BLaER1 treated with 17β-estradiol and CSF1 and Interleukin-3, amounts not matched to agents 10 nM and 100 nM (cell line): ENCODE measurements around the gene SAMSN1.

Source experiments
- H3K27ac ChIP-seq, 11 experiments: shearing (Covaris generic); formaldehyde crosslinking; 2 replicates each; pipeline ENCODE4 v1.8.1; 2022
- H3K27me3 ChIP-seq, 11 experiments: shearing (Covaris generic); formaldehyde crosslinking; 2 replicates each; pipeline ENCODE4 v1.8.1; 2022
- H3K36me3 ChIP-seq, 11 experiments: shearing (Covaris generic); formaldehyde crosslinking; 2 replicates each; pipeline ENCODE4 v1.8.1; 2022
- H3K4me1 ChIP-seq, 10 experiments: shearing (Covaris generic); formaldehyde crosslinking; 2 replicates each; pipeline ENCODE4 v1.8.1; 2022
- H3K4me2 ChIP-seq, 11 experiments: shearing (Covaris generic); formaldehyde crosslinking; 2 replicates each; pipeline ENCODE4 v1.8.1; 2022
- H3K4me3 ChIP-seq, 10 experiments: shearing (Covaris generic); formaldehyde crosslinking; 2 replicates each; pipeline ENCODE4 v1.8.1; 2022
- H3K9ac ChIP-seq, 11 experiments: shearing (Covaris generic); formaldehyde crosslinking; 2 replicates each; pipeline ENCODE4 v1.8.1; 2022
- H3K9me3 ChIP-seq, 11 experiments: shearing (Covaris generic); formaldehyde crosslinking; replicated peaks in 1 of 11; 2 replicates each; pipeline ENCODE4 v1.8.1; 2022
- H4K20me1 ChIP-seq, 11 experiments: shearing (Covaris generic); formaldehyde crosslinking; 2 replicates each; pipeline ENCODE4 v1.8.1; 2022
- Cebpa-rat ChIP-seq, 11 experiments: shearing (Covaris generic); IDR thresholded peaks; 2 replicates each; pipeline ENCODE4 v1.8.1; 2022

SAMSN1 gene

DNA sequence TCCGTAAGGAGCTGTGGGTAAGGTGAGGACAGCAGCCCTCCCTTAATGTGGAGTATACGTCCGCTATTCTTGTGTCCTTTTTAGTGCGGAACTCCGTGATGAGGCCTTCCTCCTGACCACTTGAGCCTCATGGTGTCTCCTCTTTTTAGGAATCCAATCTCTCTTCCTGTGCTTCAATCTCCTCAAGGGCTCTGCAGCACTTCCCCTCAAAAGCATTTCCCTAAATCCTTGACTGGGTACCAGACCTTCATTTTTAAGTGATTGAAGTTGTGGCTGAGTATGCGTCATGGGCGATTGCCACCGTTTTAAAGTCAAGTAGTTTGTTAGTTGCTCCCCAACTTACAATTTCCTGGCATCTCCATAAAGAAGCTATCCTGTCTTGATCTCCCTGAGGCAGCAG, 62.8 kb downstream of the SAMSN1 start:
- no peak for TF ChIP-seq Cebpa-rat (IDR thresholded peaks at IDR 0.05)
- peak overlapping the region in 5 of 11 experiments; percentile 1 to 84 (median 65); a peak in 8 of 22 replicates for H3K4me2 ChIP-seq
- no peaks in the 10 kb centered on the region for H4K20me1 ChIP-seq
- H3K27ac ChIP-seq: peak overlapping the region in 6 of 11 experiments; percentile 21 to 94 (median 82); a peak in 10 of 22 replicates
- H3K9ac ChIP-seq: peak overlapping the region in 3 of 11 experiments; percentile 19 to 60 (median 39); a peak in 5 of 22 replicates
- H3K27me3 ChIP-seq: no peaks in the 10 kb centered on the region
- peaks cover 0 to 21% (median 4%) of the 10 kb centered on the region in 11 experiments; a peak in 11 of 22 replicates for H3K9me3 ChIP-seq
- H3K36me3 ChIP-seq: peaks cover 0 to 43% (median 0%) of the 10 kb centered on the region in 11 experiments; a peak in 3 of 22 replicates
- H3K4me3 ChIP-seq: no peak overlapping the region; a peak in 1 of 20 replicates
- peaks cover 8 to 92% (median 21%) of the 10 kb centered on the region in 10 experiments for H3K4me1 ChIP-seq

DNA sequence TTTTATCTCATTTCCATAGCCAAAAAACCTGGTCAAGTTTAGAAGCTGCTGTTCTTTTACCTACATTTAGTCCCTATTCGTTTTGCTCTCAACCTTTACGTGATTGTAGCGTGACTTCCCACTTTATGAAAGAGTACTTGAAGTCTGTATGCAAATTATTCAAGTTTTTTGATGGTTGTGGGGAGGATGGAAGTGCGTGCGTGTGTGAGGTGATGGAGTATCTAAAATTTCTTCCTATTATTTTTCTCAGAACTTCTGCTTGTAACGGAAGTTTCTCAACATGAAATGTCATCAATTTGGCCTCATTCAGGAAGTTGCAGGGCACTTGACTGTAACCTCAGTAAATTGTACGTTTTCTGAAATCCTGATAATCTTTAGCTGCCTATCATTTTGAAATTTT, 64.0 kb downstream of the SAMSN1 start:
- H4K20me1 ChIP-seq: no peaks in the 10 kb centered on the region
- 0 out of 20 replicates have a peak overlapping the region, but pooled peaks of 1 of the 10 experiments have one; percentile 6 for H3K4me3 ChIP-seq
- peak overlapping the region; percentile 16 to 88 (median 46); a peak in 20 of 22 replicates for H3K4me2 ChIP-seq
- no peaks in the 10 kb centered on the region for H3K27me3 ChIP-seq
- peaks cover 0 to 36% (median 0%) of the 10 kb centered on the region in 11 experiments; a peak in 3 of 22 replicates for H3K36me3 ChIP-seq
- H3K4me1 ChIP-seq: peaks cover 8 to 92% (median 21%) of the 10 kb centered on the region in 10 experiments
- peaks cover 0 to 21% (median 4%) of the 10 kb centered on the region in 11 experiments; a peak in 11 of 22 replicates for H3K9me3 ChIP-seq
- peak overlapping the region in 3 of 11 experiments; percentile 69 to 82 (median 77); a peak in 6 of 22 replicates for H3K9ac ChIP-seq
- TF ChIP-seq Cebpa-rat (IDR thresholded peaks at IDR 0.05): peak in 2 of 11 experiments; percentile 42 to 51; a peak in 2 of 22 replicates
- H3K27ac ChIP-seq: peak overlapping the region in 9 of 11 experiments; percentile 26 to 94 (median 52); a peak in 16 of 22 replicates

DNA sequence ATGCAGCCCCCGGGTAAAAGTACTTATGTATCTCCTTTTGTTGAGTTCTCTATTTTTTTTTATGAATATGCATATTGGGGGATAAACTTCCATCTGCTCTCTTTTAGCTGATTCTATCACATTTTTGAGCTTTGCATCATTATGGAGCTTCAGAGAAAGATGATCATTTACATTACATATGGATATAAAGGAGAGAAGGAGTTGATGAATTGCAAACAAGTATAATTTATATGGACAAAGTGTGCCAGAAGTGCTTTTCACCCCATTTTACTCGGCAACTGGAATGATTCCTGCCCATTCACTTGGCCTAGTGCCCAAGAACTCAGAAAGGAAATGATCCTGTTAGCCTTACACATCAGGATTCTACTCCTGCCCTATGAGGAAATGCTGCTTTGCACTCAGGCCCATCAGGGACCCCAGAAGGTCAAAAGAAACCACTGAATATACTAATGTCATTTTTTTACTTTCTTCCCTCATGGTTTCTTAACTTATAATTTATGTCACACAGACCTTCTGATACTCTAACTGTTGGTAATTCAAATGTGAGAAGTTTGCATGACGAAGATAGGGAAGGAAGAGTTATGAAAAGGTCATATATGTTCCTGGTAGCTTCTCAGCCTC, 65.6 kb downstream of the SAMSN1 start:
- Histone ChIP-seq H3K36me3 (peaks cover 0 to 23% (median 0%) of the 10 kb centered on the region in 11 experiments; a peak in 3 of 22 replicates), H3K4me3 (no peak overlapping the region), H3K4me1 (peaks cover 8 to 88% (median 21%) of the 10 kb centered on the region in 10 experiments), H3K27me3 (no peaks in the 10 kb centered on the region), H3K9me3 (peaks cover 0 to 21% (median 4%) of the 10 kb centered on the region in 11 experiments; a peak in 11 of 22 replicates), H3K4me2 (peak overlapping the region in 4 of 11 experiments; percentile 60 to 88 (median 74); a peak in 6 of 22 replicates), H4K20me1 (no peaks in the 10 kb centered on the region), H3K27ac (peak overlapping the region in 4 of 11 experiments; percentile 73 to 94 (median 92); a peak in 7 of 22 replicates), H3K9ac (peak overlapping the region in 3 of 11 experiments; percentile 69 to 82 (median 77); a peak in 5 of 22 replicates)
- TF ChIP-seq Cebpa-rat (IDR thresholded peaks at IDR 0.05): no peak

DNA sequence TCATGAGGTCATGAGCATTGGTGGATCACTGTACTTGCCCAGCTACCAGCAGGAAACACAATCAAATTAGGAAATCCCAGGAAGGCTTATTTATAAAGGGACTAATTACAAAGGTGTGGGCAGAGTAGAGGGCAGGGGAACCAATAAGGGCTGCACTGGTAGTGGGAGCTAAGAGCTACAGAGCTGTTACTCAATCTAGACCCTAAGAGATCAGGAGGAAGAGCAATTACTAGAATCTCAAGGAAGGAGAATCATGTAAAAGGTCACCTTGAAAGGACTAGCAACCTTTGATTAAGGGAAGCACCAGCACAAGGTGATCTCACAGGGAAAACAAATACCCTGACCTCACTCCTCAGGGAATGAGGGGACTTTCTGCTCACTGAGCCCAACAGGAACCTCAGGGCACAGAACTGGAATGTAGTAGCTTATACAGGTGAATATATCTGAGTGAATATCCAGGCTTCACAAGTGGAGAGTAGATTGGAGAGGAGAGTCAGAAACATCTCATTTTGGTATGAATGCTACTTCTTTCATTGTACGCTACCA, 66.8 kb downstream of the SAMSN1 start:
- H3K36me3 ChIP-seq: peaks cover 0 to 11% (median 0%) of the 10 kb centered on the region in 11 experiments; a peak in 2 of 22 replicates
- no peak overlapping the region for H3K4me3 ChIP-seq
- 0 out of 22 replicates have a peak overlapping the region, but pooled peaks of 1 of the 11 experiments have one; percentile 11 for H3K9ac ChIP-seq
- peak overlapping the region in 3 of 11 experiments; percentile 28 to 94 (median 93); a peak in 4 of 22 replicates for H3K27ac ChIP-seq
- no peak for TF ChIP-seq Cebpa-rat (IDR thresholded peaks at IDR 0.05)
- H3K4me2 ChIP-seq: peak overlapping the region in 3 of 11 experiments; percentile 65 to 88 (median 82); a peak in 6 of 22 replicates
- peaks cover 0 to 21% (median 4%) of the 10 kb centered on the region in 11 experiments; a peak in 11 of 22 replicates for H3K9me3 ChIP-seq
- H3K4me1 ChIP-seq: peaks cover 8 to 77% (median 21%) of the 10 kb centered on the region in 10 experiments
- no peaks in the 10 kb centered on the region for H3K27me3 ChIP-seq
- no peaks in the 10 kb centered on the region for H4K20me1 ChIP-seq

DNA sequence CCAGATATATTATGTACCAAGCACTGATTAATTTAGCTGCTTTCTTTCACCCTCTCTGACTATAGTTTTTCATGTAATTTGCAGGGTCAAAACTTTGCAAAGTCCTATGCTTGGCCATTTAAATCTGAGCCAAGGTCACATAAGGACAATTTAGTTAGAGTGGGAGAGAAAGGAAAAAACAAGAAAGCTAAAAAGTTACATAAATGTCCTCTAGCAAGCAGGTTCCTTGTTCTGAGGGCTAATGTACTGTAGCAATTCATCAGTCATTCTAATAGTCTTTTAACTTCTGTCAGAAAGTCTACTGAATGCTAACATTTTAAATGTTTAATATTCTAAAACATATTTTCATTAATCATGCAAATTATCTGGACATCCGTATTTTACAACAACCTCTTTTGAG, 68.3 kb downstream of the SAMSN1 start:
- no peaks in the 10 kb centered on the region for H4K20me1 ChIP-seq

DNA sequence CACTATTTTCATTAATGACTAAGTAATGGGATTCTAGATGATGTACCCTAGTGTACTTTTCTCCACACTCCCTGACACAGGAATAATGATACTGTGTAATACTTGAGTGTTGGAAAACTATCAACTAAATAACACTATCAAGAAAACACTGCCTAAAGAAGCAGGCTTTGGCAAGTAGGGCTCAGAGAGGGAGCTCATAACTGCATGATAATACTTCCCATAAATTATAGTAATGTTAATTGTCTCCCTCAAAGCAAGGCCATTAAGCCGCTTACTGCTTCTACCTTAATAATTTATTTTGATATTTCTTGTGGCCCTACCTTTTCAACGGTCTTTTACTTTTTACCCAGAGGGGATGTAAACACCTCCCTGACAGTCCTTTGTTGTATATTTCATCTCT, 69.0 kb downstream of the SAMSN1 start:
- H3K9ac ChIP-seq: no peak overlapping the region
- H3K27me3 ChIP-seq: no peaks in the 10 kb centered on the region
- no peaks in the 10 kb centered on the region for H4K20me1 ChIP-seq
- H3K9me3 ChIP-seq: peaks cover 0 to 9% (median 0%) of the 10 kb centered on the region in 11 experiments; a peak in 2 of 22 replicates
- peak overlapping the region in 2 of 11 experiments; percentile 82 to 88; a peak in 4 of 22 replicates for H3K4me2 ChIP-seq
- H3K4me3 ChIP-seq: no peak overlapping the region
- peaks cover 5 to 64% (median 9%) of the 10 kb centered on the region in 10 experiments for H3K4me1 ChIP-seq
- no peak for TF ChIP-seq Cebpa-rat (IDR thresholded peaks at IDR 0.05)
- H3K36me3 ChIP-seq: no peaks in the 10 kb centered on the region
- peak overlapping the region in 2 of 11 experiments; percentile 44 to 52; a peak in 1 of 22 replicates for H3K27ac ChIP-seq

More for the DNA sequence above, 68.3 kb downstream of the SAMSN1 start:
- Histone ChIP-seq H3K36me3 (no peaks in the 10 kb centered on the region), H3K4me1 (peaks cover 8 to 66% (median 15%) of the 10 kb centered on the region in 10 experiments), H3K4me2 (peak overlapping the region in 2 of 11 experiments; percentile 82 to 88; a peak in 4 of 22 replicates), H3K27me3 (no peaks in the 10 kb centered on the region), H3K9ac (no peak overlapping the region; a peak in 1 of 22 replicates), H3K27ac (peak overlapping the region in 2 of 11 experiments; percentile 44 to 52; a peak in 3 of 22 replicates), H3K4me3 (no peak overlapping the region), H3K9me3 (peaks cover 0 to 12% (median 0%) of the 10 kb centered on the region in 11 experiments; a peak in 6 of 22 replicates)
- TF ChIP-seq Cebpa-rat (IDR thresholded peaks at IDR 0.05): no peak

DNA sequence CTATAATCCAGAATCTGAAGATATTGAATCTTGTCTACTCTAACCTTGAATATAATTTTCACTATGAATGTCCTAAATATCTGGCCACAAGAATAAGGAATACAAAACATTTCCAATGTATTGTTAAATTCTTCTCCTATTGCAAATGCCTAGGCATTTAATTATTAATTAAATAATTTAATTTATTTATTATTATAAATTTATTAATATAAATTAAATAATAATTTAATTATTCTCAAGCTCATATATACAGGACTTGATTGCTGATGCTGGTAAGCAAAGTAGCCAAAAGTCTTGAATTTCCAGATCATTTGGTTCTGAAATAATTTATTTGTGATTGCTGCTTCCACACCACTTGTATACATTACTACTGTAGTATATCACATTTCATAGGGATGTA, 71.1 kb downstream of the SAMSN1 start:
- no peaks in the 10 kb centered on the region for H3K9me3 ChIP-seq
- H3K9ac ChIP-seq: no peak overlapping the region
- H3K27me3 ChIP-seq: no peaks in the 10 kb centered on the region
- H3K4me3 ChIP-seq: no peak overlapping the region
- no peak overlapping the region for H3K4me2 ChIP-seq
- H3K36me3 ChIP-seq: no peaks in the 10 kb centered on the region
- H3K4me1 ChIP-seq: peaks cover 0 to 42% (median 0%) of the 10 kb centered on the region in 10 experiments; a peak in 6 of 20 replicates
- no peaks in the 10 kb centered on the region for H4K20me1 ChIP-seq
- TF ChIP-seq Cebpa-rat (IDR thresholded peaks at IDR 0.05): no peak
- H3K27ac ChIP-seq: no peak overlapping the region

DNA sequence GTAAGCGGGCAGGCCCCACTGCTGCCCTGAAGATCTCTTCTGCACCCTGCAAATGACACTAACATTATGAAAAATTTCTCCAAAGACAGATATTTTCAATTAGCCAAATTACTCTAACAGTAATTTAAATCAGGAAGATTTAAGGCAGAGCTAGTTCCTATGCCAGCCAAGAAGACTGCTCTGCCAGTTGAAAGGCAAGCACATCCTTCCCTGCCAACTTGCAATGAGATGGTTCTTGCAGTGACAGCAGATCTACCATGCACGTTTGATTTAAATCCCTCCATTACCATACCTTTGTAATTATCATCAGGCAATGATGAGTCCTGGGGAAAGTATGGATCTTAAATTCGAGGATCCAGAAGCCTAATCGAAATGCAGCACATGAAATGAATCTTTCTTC, 76.5 kb downstream of the SAMSN1 start:
- no peak overlapping the region for H3K27ac ChIP-seq
- no peak for TF ChIP-seq Cebpa-rat (IDR thresholded peaks at IDR 0.05)
- no peak overlapping the region for H3K4me3 ChIP-seq
- H3K9ac ChIP-seq: no peak overlapping the region
- peaks cover 0 to 6% (median 0%) of the 10 kb centered on the region in 10 experiments; a peak in 1 of 20 replicates for H3K4me1 ChIP-seq
- H3K27me3 ChIP-seq: no peaks in the 10 kb centered on the region
- H4K20me1 ChIP-seq: no peaks in the 10 kb centered on the region
- H3K4me2 ChIP-seq: no peak overlapping the region
- H3K9me3 ChIP-seq: no peaks in the 10 kb centered on the region
- no peaks in the 10 kb centered on the region for H3K36me3 ChIP-seq
